ENCODE data around the gene HYDIN.
"Not testable (repeated sequence)": the region's sequence is repeated elsewhere in the genome, so short reads cannot be mapped to it uniquely, and the experiment has no call there.

GRCh38 chr16:70882311-70882710 is 348.2 kb downstream of the HYDIN start:
- TF ChIP-seq CTCF, POLR2A (IDR thresholded peaks at IDR 0.05): not testable (repeated sequence)

Measured in sigmoid colon (tissue), 3 donors.